Measurements from ENCODE around the gene COPA. TPM values are rescaled to one million over a fixed set of nuclear protein-coding genes. Genes with fewer than 3 reads are reported as not detected.
"Not testable (repeated sequence)": the region's sequence is repeated elsewhere in the genome, so short reads cannot be mapped to it uniquely, and the experiment has no call there.

Gene COPA
- total RNA-seq, 2 donors from 2014 or later, result 123 to 129 TPM

GRCh38 chr1:160291248-160292220, 51.5 kb downstream of the COPA start:
- peak; percentile 67 for DNase-seq (ENCODE audit: low spot score)
- Histone ChIP-seq H3K4me1 (replicated peaks) (no peaks in the 10 kb centered on the region), H3K4me3 (no peak overlapping the region), H3K36me3 (peaks cover 42 to 56% of the 10 kb centered on the region in 2 donors), H3K27ac (no peak overlapping the region), H3K27me3 (replicated peaks; ENCODE audit: insufficient read depth) (no peaks in the 10 kb centered on the region), H3K9me3 (no peaks in the 10 kb centered on the region)
- 32% methylated on average over 11 of the region's 11 CpGs for WGBS
- peak; percentile 52 for TF ChIP-seq POLR2AphosphoS5 (IDR thresholded peaks at IDR 0.05)
- TF ChIP-seq, protein P1, sequence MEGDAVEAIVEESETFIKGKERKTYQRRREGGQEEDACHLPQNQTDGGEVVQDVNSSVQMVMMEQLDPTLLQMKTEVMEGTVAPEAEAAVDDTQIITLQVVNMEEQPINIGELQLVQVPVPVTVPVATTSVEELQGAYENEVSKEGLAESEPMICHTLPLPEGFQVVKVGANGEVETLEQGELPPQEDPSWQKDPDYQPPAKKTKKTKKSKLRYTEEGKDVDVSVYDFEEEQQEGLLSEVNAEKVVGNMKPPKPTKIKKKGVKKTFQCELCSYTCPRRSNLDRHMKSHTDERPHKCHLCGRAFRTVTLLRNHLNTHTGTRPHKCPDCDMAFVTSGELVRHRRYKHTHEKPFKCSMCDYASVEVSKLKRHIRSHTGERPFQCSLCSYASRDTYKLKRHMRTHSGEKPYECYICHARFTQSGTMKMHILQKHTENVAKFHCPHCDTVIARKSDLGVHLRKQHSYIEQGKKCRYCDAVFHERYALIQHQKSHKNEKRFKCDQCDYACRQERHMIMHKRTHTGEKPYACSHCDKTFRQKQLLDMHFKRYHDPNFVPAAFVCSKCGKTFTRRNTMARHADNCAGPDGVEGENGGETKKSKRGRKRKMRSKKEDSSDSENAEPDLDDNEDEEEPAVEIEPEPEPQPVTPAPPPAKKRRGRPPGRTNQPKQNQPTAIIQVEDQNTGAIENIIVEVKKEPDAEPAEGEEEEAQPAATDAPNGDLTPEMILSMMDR (IDR thresholded peaks at IDR 0.05), result peak; percentile 76 to 85 (median 80)
- no peak for TF ChIP-seq POLR2A (IDR thresholded peaks at IDR 0.05)
- intact Hi-C loops (cut with DNase I), result loop anchor here (2.0 to 5.0 kb wide), 2 partner anchors 99 to 189 kb away; no protein-coding TSS in a partner anchor

- H3K4me3 ChIP-seq; H3K9me3 ChIP-seq; intact Hi-C loops (cut with DNase I); H3K4me1 ChIP-seq (replicated peaks); H3K27me3 ChIP-seq (replicated peaks; ENCODE audit: insufficient read depth); H3K27ac ChIP-seq; DNase-seq (ENCODE audit: low spot score): not testable (repeated sequence)
- WGBS, result 96% methylated on average over 12 of the region's 12 CpGs
- H3K36me3 ChIP-seq, result peaks cover 23 to 29% of the 10 kb centered on the region in 2 donors
Measured at GRCh38 chr1:160287769-160288168, 55.3 kb downstream of the COPA start.

- TF ChIP-seq, protein P1 (IDR thresholded peaks at IDR 0.05), result no peak
- TF ChIP-seq POLR2AphosphoS5 (IDR thresholded peaks at IDR 0.05) (no peak), POLR2A (IDR thresholded peaks at IDR 0.05) (no peak)
Measured at GRCh38 chr1:160285506-160285905, 57.5 kb downstream of the COPA start.

GRCh38 chr1:160284782-160285344, 58.2 kb downstream of the COPA start, which contains the start of gene PEX19:
PEX19 (minus strand) TSS chr1:160285133; CDS start chr1:160285124, 9 bp downstream.
- Histone ChIP-seq H3K4me3 (peak within 1 kb of the TSS; percentile 50 to 80), H3K4me1 (replicated peaks) (peaks cover 6% of the 10 kb centered on the region), H3K36me3 (peaks cover 9 to 16% of the 10 kb centered on the region in 2 donors), H3K27ac (peak within 1 kb of the TSS; percentile 70 to 77), H3K9me3 (no peaks in the 10 kb centered on the region), H3K27me3 (replicated peaks; ENCODE audit: insufficient read depth) (no peaks in the 10 kb centered on the region)
- peak; percentile 94 for DNase-seq (ENCODE audit: low spot score)
- intact Hi-C loops (cut with DNase I), result no loop called here
- TF ChIP-seq POLR2AphosphoS5 (IDR thresholded peaks at IDR 0.05) (peak; percentile 99), POLR2A (IDR thresholded peaks at IDR 0.05) (peak; percentile 60)
- TF ChIP-seq, protein P1 (IDR thresholded peaks at IDR 0.05), result peak in 1 of 4 experiments; percentile 23
- WGBS, result under 1% methylated on average over 27 of the region's 27 CpGs

More at GRCh38 chr1:160285506-160285905, 57.5 kb downstream of the COPA start:
- Histone ChIP-seq H3K27ac (no peak overlapping the region), H3K4me1 (replicated peaks) (peaks cover 6% of the 10 kb centered on the region), H3K27me3 (replicated peaks; ENCODE audit: insufficient read depth) (no peaks in the 10 kb centered on the region), H3K4me3 (peak overlapping the region in 1 of 2 donors; percentile 80), H3K9me3 (no peaks in the 10 kb centered on the region), H3K36me3 (peaks cover 15 to 23% of the 10 kb centered on the region in 2 donors)
- no peak for DNase-seq (ENCODE audit: low spot score)
- intact Hi-C loops (cut with DNase I), result no loop called here
- 87% methylated on average over 23 of the region's 23 CpGs for WGBS

DNA sequence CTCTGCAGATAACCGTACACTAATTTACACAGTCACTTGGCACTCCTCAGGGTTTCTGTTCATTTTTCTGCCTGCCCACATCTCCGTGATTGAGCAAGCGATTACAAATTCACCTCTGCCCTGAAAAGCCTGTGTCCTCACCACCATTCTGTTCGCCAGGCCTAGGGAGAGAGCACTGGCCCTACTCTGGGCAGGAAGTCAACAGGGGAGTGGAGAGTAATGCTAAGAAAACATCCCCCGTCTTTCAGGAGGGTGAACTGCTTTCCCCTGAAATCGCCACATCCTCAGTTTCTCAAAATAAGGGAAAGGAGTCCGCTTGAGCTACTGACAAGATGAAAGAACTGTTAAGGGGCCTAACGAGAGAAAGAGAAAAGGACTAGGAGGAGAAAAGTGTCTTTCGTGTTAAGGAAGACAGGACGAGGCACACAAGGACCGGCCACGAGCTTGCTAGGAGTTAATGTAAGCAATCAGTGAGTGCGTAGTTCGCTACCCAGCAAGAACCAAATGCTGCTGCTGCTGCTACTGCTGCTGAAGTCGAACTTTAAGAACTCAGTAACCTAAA, 58.7 kb downstream of the COPA start:
- Histone ChIP-seq H3K9me3 (no peaks in the 10 kb centered on the region), H3K27ac (peak overlapping the region; percentile 70 to 77), H3K27me3 (replicated peaks; ENCODE audit: insufficient read depth) (no peaks in the 10 kb centered on the region), H3K36me3 (peaks cover 6 to 15% of the 10 kb centered on the region in 2 donors), H3K4me1 (replicated peaks) (peaks cover 6% of the 10 kb centered on the region), H3K4me3 (peak overlapping the region; percentile 50 to 80)
- DNase-seq (ENCODE audit: low spot score), result no peak
- intact Hi-C loops (cut with DNase I), result no loop called here
- TF ChIP-seq POLR2A (IDR thresholded peaks at IDR 0.05) (no peak), POLR2AphosphoS5 (IDR thresholded peaks at IDR 0.05) (no peak)
- TF ChIP-seq, protein P1 (IDR thresholded peaks at IDR 0.05), result no peak
- WGBS, result under 1% methylated on average over 15 of the region's 15 CpGs
